ENCODE data around the gene HJURP.

HJURP gene

DNA sequence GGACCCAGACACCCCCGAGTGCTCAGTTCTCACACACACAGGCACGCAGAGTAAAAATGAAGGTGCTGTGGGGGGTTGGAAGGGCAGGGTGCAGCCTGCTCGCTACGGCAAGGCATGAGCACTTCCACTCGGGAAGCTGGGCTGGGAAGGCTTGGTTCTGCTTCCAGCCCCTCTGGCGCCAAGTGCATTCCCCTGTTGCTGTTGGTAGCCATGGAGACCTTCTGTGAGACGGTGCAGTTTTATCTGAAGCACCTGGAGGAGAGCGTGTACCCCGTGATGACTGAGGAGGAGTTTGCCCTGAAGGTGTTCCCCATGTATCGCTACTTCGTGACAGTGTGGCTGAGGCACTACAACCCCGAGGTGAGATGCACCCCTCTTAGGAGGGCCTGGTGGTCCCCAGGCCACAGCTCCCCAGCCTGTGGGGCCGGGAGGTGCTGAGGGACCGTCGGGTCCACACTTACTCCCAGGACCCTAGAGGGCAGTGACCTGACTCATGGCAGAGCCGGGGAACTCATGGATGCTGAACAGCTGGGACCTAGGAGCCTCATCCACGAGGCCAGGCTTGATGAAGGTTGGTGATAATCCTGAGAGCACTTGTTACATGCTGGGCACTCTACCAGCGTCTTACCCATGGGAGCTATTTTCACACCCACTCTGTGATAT, 60.7 kb downstream of the HJURP start:
- no peak for DNase-seq (ENCODE audit: low spot score)

DNA sequence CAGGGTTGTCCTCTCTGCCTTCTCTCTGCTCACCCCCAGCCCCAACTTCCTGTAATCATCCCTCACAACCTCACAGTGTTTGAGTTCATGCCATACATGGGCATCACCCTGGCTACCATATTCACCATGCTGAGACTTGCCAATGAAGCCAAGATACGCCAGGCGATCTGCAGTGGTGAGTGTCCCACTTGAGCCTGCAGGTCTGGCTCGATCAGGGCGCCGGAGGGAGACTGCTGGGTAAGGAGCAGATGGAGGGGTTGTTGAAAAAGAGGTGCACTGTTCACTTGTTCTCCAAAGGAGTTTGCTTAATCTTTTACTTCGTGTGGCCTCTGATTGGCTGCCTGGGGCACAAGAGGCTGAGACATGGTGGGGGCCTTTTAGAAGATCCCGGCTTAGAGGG, 61.6 kb downstream of the HJURP start:
- DNase-seq (ENCODE audit: low spot score) = no peak

DNA sequence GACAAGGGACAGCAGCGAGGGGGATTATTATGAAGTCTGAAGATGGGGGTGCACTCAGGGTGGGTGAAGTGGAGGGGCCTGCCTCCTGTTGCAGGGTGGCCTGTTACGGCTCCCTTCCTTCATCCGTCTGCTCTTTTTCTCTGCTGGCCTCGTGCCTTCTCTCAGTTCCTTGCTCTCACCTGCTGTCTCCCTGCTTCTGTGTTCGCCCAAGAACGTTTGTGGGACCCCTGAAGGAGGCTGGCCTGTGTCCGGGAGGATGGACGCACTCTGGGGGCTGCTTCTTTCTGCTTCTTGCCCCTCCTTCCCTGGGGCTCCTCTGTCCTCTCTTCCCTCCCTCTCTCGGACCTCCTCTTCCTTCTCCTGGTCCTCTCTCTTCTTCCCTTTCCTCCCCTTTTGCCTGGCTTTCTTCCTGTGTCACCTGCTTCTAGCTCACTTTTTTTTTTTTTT, 62.4 kb downstream of the HJURP start:
- DNase-seq (ENCODE audit: low spot score) = no peak

DNA sequence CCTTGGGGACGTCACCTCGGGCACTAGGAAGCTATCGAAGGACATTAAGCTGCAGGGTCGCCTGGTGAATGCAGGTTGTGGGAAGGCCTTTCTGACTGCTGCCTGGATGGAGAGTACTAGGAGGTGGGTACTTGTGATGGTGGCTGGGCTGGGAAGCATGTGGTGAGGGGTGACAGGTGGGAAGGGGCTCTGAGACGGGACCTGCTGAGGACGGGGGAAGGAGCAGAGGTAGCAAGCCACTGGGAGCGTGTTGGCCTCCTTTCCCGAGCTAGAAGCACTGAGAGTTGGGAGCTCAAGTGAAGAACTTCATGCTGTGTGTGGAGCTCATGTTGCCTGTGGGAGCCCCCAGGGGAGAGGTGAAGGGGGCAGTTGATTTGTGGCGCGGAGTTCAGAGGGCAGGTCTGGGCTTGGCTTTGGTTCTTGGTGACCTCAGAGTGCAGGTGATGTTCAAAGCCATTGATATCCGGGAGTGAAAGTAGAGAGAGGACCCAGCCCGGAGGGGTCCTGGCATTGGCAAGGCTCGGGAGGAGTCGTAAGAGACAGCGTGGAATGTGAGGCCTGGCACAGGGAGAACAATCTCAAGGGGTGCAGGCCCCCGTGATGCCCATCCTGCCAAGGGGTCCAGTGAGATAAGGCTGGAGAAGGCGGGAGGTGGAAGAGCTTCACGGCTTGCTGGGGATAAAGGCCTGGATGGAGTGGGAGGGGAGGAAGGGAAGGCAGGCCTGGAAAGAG, 63.0 kb downstream of the HJURP start:
- DNase-seq (ENCODE audit: low spot score) = no peak

DNA sequence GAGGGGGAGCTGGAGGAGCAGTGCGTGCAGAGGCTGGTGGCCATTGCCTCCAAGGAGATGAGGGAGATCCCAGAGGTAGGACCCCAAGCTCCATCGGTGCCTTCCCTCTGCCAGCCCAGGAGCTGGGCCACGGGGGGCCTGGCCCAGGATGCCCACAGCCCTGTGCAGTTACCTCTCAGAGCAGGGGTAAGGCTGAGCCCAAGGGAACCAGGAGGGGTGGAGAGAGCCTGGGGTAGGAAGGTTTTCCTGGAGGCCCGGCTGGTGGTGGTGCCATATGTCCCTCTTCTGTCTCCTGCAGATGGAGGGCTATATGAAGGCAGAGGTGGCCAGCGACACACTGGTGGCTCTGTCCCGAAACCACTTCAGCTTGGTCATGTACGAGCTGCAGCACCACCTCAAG, 64.8 kb downstream of the HJURP start:
- no peak for DNase-seq (ENCODE audit: low spot score)
